ENCODE results near the gene FAM20C. TPM values are rescaled to one million over a fixed set of nuclear protein-coding genes. Genes with fewer than 3 reads are reported as not detected.

The FAM20C gene
- total RNA-seq, 1 experiment from 2014 or later: 52.6 TPM

GRCh38 chr7:271266-272107 is 79.1 kb downstream of the FAM20C start:
- no peak for DNase-seq
- Histone ChIP-seq H3K9me3 (0 out of 2 replicates have a peak, but pooled peaks cover 1% of the 10 kb centered on the region), H3K4me3 (no peak overlapping the region), H3K36me3 (no peaks in the 10 kb centered on the region), H3K27me3 (no peaks in the 10 kb centered on the region)

GRCh38 chr7:272108-272615 is 79.8 kb downstream of the FAM20C start:
- Histone ChIP-seq H3K36me3 (no peaks in the 10 kb centered on the region), H3K4me3 (no peak overlapping the region), H3K9me3 (0 out of 2 replicates have a peak, but pooled peaks cover 1% of the 10 kb centered on the region), H3K27me3 (no peaks in the 10 kb centered on the region)
- DNase-seq: no peak

GRCh38 chr7:272631-273030 is 80.3 kb downstream of the FAM20C start:
- Histone ChIP-seq H3K27me3 (no peaks in the 10 kb centered on the region), H3K4me3 (no peak overlapping the region), H3K9me3 (0 out of 2 replicates have a peak, but pooled peaks cover 1% of the 10 kb centered on the region), H3K36me3 (no peaks in the 10 kb centered on the region)
- DNase-seq: no peak

GRCh38 chr7:273327-273726 is 81.0 kb downstream of the FAM20C start:
- no peaks in the 10 kb centered on the region for H3K27me3 ChIP-seq
- H3K36me3 ChIP-seq: no peaks in the 10 kb centered on the region
- H3K4me3 ChIP-seq: no peak overlapping the region
- 0 out of 2 replicates have a peak, but pooled peaks cover 1% of the 10 kb centered on the region for H3K9me3 ChIP-seq
- DNase-seq: no peak

- Histone ChIP-seq H3K4me3 (no peak overlapping the region), H3K27me3 (no peaks in the 10 kb centered on the region)
Measured at GRCh38 chr7:274266-274665, 81.9 kb downstream of the FAM20C start.

GRCh38 chr7:276230-276835 is 84.0 kb downstream of the FAM20C start:
- DNase-seq: no peak
- no peaks in the 10 kb centered on the region for H3K27me3 ChIP-seq
- H3K9me3 ChIP-seq: 0 out of 2 replicates have a peak, but pooled peaks cover 1% of the 10 kb centered on the region
- no peak overlapping the region for H3K4me3 ChIP-seq
- H3K36me3 ChIP-seq: no peaks in the 10 kb centered on the region

More at GRCh38 chr7:274266-274665, 81.9 kb downstream of the FAM20C start:
- no peaks in the 10 kb centered on the region for H3K36me3 ChIP-seq
- 0 out of 2 replicates have a peak, but pooled peaks cover 1% of the 10 kb centered on the region for H3K9me3 ChIP-seq
- no peak for DNase-seq

GRCh38 chr7:277228-277627 is 84.9 kb downstream of the FAM20C start:
- H3K9me3 ChIP-seq: 0 out of 2 replicates have a peak, but pooled peaks cover 1% of the 10 kb centered on the region
- DNase-seq: no peak
- H3K4me3 ChIP-seq: no peak overlapping the region
- H3K27me3 ChIP-seq: no peaks in the 10 kb centered on the region
- no peaks in the 10 kb centered on the region for H3K36me3 ChIP-seq

- H3K27me3 ChIP-seq: no peaks in the 10 kb centered on the region
- no peak for DNase-seq
- 0 out of 2 replicates have a peak, but pooled peaks cover 1% of the 10 kb centered on the region for H3K9me3 ChIP-seq
- H3K4me3 ChIP-seq: no peak overlapping the region
- no peaks in the 10 kb centered on the region for H3K36me3 ChIP-seq
Measured at GRCh38 chr7:278081-278480, 85.7 kb downstream of the FAM20C start.

GRCh38 chr7:279821-280220 is 87.5 kb downstream of the FAM20C start:
- Histone ChIP-seq H3K4me3 (no peak overlapping the region), H3K36me3 (no peaks in the 10 kb centered on the region), H3K9me3 (no peaks in the 10 kb centered on the region), H3K27me3 (no peaks in the 10 kb centered on the region)
- no peak for DNase-seq

GRCh38 chr7:280461-280860 is 88.1 kb downstream of the FAM20C start:
- Histone ChIP-seq H3K9me3 (no peaks in the 10 kb centered on the region), H3K36me3 (no peaks in the 10 kb centered on the region), H3K4me3 (no peak overlapping the region), H3K27me3 (no peaks in the 10 kb centered on the region)
- DNase-seq: no peak

- no peak for DNase-seq
Measured at GRCh38 chr7:281637-282036, 89.3 kb downstream of the FAM20C start.

GRCh38 chr7:282621-283020 is 90.2 kb downstream of the FAM20C start:
- no peak for DNase-seq
- Histone ChIP-seq H3K27me3 (0 out of 2 replicates have a peak, but pooled peaks cover 2% of the 10 kb centered on the region), H3K4me3 (no peak overlapping the region), H3K9me3 (no peaks in the 10 kb centered on the region), H3K36me3 (no peaks in the 10 kb centered on the region)

More at GRCh38 chr7:281637-282036, 89.3 kb downstream of the FAM20C start:
- H3K9me3 ChIP-seq: no peaks in the 10 kb centered on the region
- H3K36me3 ChIP-seq: no peaks in the 10 kb centered on the region
- H3K27me3 ChIP-seq: no peaks in the 10 kb centered on the region
- H3K4me3 ChIP-seq: no peak overlapping the region

- H3K27me3 ChIP-seq: peaks cover 23% of the 10 kb centered on the region
- no peak overlapping the region for H3K4me3 ChIP-seq
- no peaks in the 10 kb centered on the region for H3K36me3 ChIP-seq
- H3K9me3 ChIP-seq: no peaks in the 10 kb centered on the region
- DNase-seq: no peak
Measured at GRCh38 chr7:284762-285722, 92.7 kb downstream of the FAM20C start.

- no peak for DNase-seq
- peaks cover 30% of the 10 kb centered on the region for H3K27me3 ChIP-seq
- H3K36me3 ChIP-seq: no peaks in the 10 kb centered on the region
- no peaks in the 10 kb centered on the region for H3K9me3 ChIP-seq
- no peak overlapping the region for H3K4me3 ChIP-seq
Measured at GRCh38 chr7:285731-286130, 93.4 kb downstream of the FAM20C start.

- DNase-seq: no peak
- Histone ChIP-seq H3K4me3 (no peak overlapping the region), H3K27me3 (peaks cover 32% of the 10 kb centered on the region), H3K9me3 (no peaks in the 10 kb centered on the region), H3K36me3 (no peaks in the 10 kb centered on the region)
Measured at GRCh38 chr7:286266-286665, 93.9 kb downstream of the FAM20C start.

- no peaks in the 10 kb centered on the region for H3K36me3 ChIP-seq
- no peak overlapping the region for H3K4me3 ChIP-seq
- H3K27me3 ChIP-seq: peaks cover 43% of the 10 kb centered on the region
- no peak for DNase-seq
- no peaks in the 10 kb centered on the region for H3K9me3 ChIP-seq
Measured at GRCh38 chr7:288671-289101, 96.3 kb downstream of the FAM20C start.

Data from MG63 (cell line).